Activated B cell treated with CpG ODN at 0.5 μM for 24 hours (primary cell): ENCODE results near the gene ADGRG3. TPM values are rescaled to one million over a fixed set of nuclear protein-coding genes. Genes with fewer than 3 reads are reported as not detected.

Source experiments
- ATAC-seq: fragments of 200-7000 bp; cut with Tn5 transposase; one replicate; pipeline ENCODE4 v1.10.0; 2021; ENCODE audit warnings: low read depth, mild to moderate bottlenecking, moderate library complexity
- CTCF ChIA-PET: fragments of 350-600 bp; sonication (Branson Sonifier 250); formaldehyde crosslinking; loops from one replicate; lab custom pipeline; 2021; ENCODE audit warnings: antibody characterized with exemption; lab: Charles Lee
- POLR2A ChIA-PET: fragments of 350-600 bp; sonication (Branson Sonifier 250); formaldehyde crosslinking; loops from one replicate; lab custom pipeline; 2021; ENCODE audit warnings: antibody characterized with exemption; lab: Charles Lee
- DNase-seq: peaks from one replicate; pipeline ENCODE4 v3.0.0; 2022
- H3K27ac Mint-ChIP-seq: one replicate; pipeline ENCODE4 v1.8.0; 2020; ENCODE audit warnings: mixed read lengths
- H3K27me3 Mint-ChIP-seq: one replicate; pipeline ENCODE4 v1.8.0; 2021; ENCODE audit warnings: mixed read lengths
- H3K36me3 Mint-ChIP-seq: one replicate; pipeline ENCODE4 v1.8.0; 2021; ENCODE audit warnings: low read depth, mixed read lengths
- H3K4me1 Mint-ChIP-seq: one replicate; pipeline ENCODE4 v1.8.0; 2021; ENCODE audit warnings: mixed read lengths
- H3K4me3 Mint-ChIP-seq: one replicate; pipeline ENCODE4 v1.8.0; 2020; ENCODE audit warnings: mild to moderate bottlenecking, mixed read lengths
- H3K9me3 Mint-ChIP-seq: one replicate; pipeline ENCODE4 v1.8.0; 2020; ENCODE audit warnings: mixed read lengths
- intact Hi-C: fragments of 100-400 bp; cut with micrococcal nuclease; formaldehyde crosslinking; loops from one replicate; pipeline ENCODE4 v1.15.1; 2024
- total RNA-seq: library from RNA; stranded (reverse); gene quantifications from 2 replicates; pipeline ENCODE4 v1.2.3, GENCODE V29; 2022
- TF ChIP-seq, protein P1 (sequence below): fragments of 200-600 bp; IDR thresholded peaks from one replicate; pipeline ENCODE4 v1.8.0; 2022; ENCODE audit warnings: antibody characterized with exemption, mild to moderate bottlenecking

The ADGRG3 gene
- total RNA-seq, 1 donor from 2014 or later: not detected

- Mint-ChIP-seq H3K36me3 (no peaks in the 10 kb centered on the region), H3K27me3 (no peaks in the 10 kb centered on the region), H3K27ac (no peak overlapping the region), H3K4me3 (no peak overlapping the region), H3K9me3 (no peaks in the 10 kb centered on the region), H3K4me1 (no peaks in the 10 kb centered on the region)
- intact Hi-C loops: no loop called here
- no peak for DNase-seq
- no peak for ATAC-seq
- ChIA-PET POLR2A (no interaction called here), CTCF (no interaction called here)
- TF ChIP-seq, protein P1, sequence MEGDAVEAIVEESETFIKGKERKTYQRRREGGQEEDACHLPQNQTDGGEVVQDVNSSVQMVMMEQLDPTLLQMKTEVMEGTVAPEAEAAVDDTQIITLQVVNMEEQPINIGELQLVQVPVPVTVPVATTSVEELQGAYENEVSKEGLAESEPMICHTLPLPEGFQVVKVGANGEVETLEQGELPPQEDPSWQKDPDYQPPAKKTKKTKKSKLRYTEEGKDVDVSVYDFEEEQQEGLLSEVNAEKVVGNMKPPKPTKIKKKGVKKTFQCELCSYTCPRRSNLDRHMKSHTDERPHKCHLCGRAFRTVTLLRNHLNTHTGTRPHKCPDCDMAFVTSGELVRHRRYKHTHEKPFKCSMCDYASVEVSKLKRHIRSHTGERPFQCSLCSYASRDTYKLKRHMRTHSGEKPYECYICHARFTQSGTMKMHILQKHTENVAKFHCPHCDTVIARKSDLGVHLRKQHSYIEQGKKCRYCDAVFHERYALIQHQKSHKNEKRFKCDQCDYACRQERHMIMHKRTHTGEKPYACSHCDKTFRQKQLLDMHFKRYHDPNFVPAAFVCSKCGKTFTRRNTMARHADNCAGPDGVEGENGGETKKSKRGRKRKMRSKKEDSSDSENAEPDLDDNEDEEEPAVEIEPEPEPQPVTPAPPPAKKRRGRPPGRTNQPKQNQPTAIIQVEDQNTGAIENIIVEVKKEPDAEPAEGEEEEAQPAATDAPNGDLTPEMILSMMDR: no peak
These were observed 4.7 kb upstream of the ADGRG3 start for GRCh38 chr16:57663436-57663835.

DNA sequence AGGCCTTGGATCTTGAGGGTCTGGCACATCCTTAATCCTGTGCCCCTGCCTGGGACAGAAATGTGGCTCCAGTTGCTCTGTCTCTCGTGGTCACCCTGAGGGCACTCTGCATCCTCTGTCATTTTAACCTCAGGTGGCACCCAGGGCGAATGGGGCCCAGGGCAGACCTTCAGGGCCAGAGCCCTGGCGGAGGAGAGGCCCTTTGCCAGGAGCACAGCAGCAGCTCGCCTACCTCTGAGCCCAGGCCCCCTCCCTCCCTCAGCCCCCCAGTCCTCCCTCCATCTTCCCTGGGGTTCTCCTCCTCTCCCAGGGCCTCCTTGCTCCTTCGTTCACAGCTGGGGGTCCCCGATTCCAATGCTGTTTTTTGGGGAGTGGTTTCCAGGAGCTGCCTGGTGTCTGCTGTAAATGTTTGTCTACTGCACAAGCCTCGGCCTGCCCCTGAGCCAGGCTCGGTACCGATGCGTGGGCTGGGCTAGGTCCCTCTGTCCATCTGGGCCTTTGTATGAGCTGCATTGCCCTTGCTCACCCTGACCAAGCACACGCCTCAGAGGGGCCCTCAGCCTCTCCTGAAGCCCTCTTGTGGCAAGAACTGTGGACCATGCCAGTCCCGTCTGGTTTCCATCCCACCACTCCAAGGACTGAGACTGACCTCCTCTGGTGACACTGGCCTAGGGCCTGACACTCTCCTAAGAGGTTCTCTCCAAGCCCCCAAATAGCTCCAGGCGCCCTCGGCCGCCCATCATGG lies 4.0 kb upstream of the ADGRG3 start:
- TF ChIP-seq, protein P1: no peak
- H3K4me1 Mint-ChIP-seq: no peaks in the 10 kb centered on the region
- ATAC-seq: no peak
- H3K4me3 Mint-ChIP-seq: no peak overlapping the region
- ChIA-PET POLR2A (no interaction called here), CTCF (no interaction called here)
- H3K9me3 Mint-ChIP-seq: no peaks in the 10 kb centered on the region
- H3K27ac Mint-ChIP-seq: no peak overlapping the region
- intact Hi-C loops: no loop called here
- DNase-seq: no peak
- H3K27me3 Mint-ChIP-seq: peaks cover 3% of the 10 kb centered on the region
- H3K36me3 Mint-ChIP-seq: no peaks in the 10 kb centered on the region

DNA sequence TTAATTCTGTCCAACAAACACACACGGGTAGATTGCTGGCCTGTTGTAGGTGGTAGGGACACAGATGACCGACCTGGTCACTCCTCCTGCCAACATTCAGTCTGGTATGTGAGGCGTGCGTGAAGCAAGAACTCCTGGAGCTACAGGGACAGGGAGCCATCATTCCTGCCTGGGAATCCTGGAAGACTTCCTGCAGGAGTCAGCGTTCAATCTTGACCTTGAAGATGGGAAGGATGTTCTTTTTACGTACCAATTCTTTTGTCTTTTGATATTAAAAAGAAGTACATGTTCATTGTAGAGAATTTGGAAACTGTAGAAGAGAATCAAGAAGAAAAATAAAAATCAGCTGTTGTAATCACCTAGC lies 3.5 kb upstream of the ADGRG3 start:
- Mint-ChIP-seq H3K27me3 (peaks cover 4% of the 10 kb centered on the region), H3K27ac (no peak overlapping the region), H3K9me3 (no peaks in the 10 kb centered on the region), H3K4me3 (no peak overlapping the region), H3K36me3 (no peaks in the 10 kb centered on the region), H3K4me1 (no peaks in the 10 kb centered on the region)
- intact Hi-C loops: no loop called here
- ATAC-seq (no peak), DNase-seq (no peak)
- ChIA-PET CTCF (no interaction called here), POLR2A (no interaction called here)
- TF ChIP-seq, protein P1: no peak

DNA sequence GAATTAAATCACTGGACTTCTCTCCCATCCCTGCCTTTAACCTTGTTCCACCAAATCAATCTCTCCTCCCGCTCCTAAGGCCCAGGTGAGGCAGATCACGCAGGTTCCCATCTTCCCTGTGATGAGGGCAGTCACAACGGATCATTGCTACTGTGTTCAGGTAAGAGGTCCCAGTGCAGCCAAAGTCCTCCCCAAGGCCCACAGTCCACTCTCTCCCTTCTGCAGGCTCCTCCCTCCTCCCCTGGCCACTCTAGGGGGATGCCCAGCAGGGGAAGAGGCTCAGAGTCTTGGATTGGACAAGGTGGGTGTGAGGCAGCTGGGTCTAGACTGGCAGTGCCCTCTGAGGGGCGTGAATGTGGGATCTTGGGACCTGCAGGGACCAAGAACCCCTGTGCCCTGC lies 2.6 kb upstream of the ADGRG3 start:
- no peaks in the 10 kb centered on the region for H3K36me3 Mint-ChIP-seq
- no peak for DNase-seq
- ChIA-PET POLR2A (no interaction called here), CTCF (no interaction called here)
- no peaks in the 10 kb centered on the region for H3K4me1 Mint-ChIP-seq
- ATAC-seq: no peak
- H3K4me3 Mint-ChIP-seq: no peak overlapping the region
- H3K27me3 Mint-ChIP-seq: peaks cover 4% of the 10 kb centered on the region
- intact Hi-C loops: no loop called here
- TF ChIP-seq, protein P1: no peak
- H3K27ac Mint-ChIP-seq: no peak overlapping the region
- no peaks in the 10 kb centered on the region for H3K9me3 Mint-ChIP-seq

GRCh38 chr16:57666353-57667047 lies 1.6 kb upstream of the ADGRG3 start:
- ChIA-PET POLR2A (interaction anchor here (0.7 kb wide), 1 partner anchor 1050 kb away, joined by 4 read pairs; no protein-coding TSS in a partner anchor), CTCF (no interaction called here)
- no peaks in the 10 kb centered on the region for H3K9me3 Mint-ChIP-seq
- DNase-seq: no peak
- ATAC-seq: no peak
- H3K4me1 Mint-ChIP-seq: no peaks in the 10 kb centered on the region
- intact Hi-C loops: no loop called here
- TF ChIP-seq, protein P1: no peak
- peaks cover 10% of the 10 kb centered on the region for H3K27me3 Mint-ChIP-seq
- H3K27ac Mint-ChIP-seq: peak overlapping the region; percentile 18
- H3K4me3 Mint-ChIP-seq: no peak overlapping the region
- no peaks in the 10 kb centered on the region for H3K36me3 Mint-ChIP-seq
